T-helper 1 cell treated with Interleukin-12 subunit alpha and Interleukin-12 subunit beta and Interleukin-4 antibody, amounts not matched to agents 30 μg/mL and 1 μg/mL, for 36 hours (primary cell): ENCODE measurements around the gene RPRML.

Experiments used
- H3K27ac Mint-ChIP-seq: one replicate; pipeline ENCODE4 v1.8.0; 2021; ENCODE audit warnings: mild to moderate bottlenecking, mixed read lengths
- H3K27me3 Mint-ChIP-seq: one replicate; pipeline ENCODE4 v1.8.0; 2021; ENCODE audit warnings: low read depth, mixed read lengths
- H3K36me3 Mint-ChIP-seq: one replicate; pipeline ENCODE4 v1.8.0; 2021; ENCODE audit warnings: low read depth, mixed read lengths
- H3K4me1 Mint-ChIP-seq: one replicate; pipeline ENCODE4 v1.8.0; 2021; ENCODE audit warnings: low read depth, mixed read lengths
- H3K4me3 Mint-ChIP-seq: one replicate; pipeline ENCODE4 v1.8.0; 2021; ENCODE audit warnings: mild to moderate bottlenecking, moderate library complexity, mixed read lengths
- H3K9me3 Mint-ChIP-seq: one replicate; pipeline ENCODE4 v1.8.0; 2021; ENCODE audit warnings: mixed read lengths

Gene RPRML

GRCh38 chr17:46984341-46984740, 5.3 kb upstream of the RPRML start:
- H3K27ac Mint-ChIP-seq, result no peak overlapping the region
- peaks cover 27% of the 10 kb centered on the region for H3K27me3 Mint-ChIP-seq
- no peaks in the 10 kb centered on the region for H3K9me3 Mint-ChIP-seq
- H3K36me3 Mint-ChIP-seq, result no peaks in the 10 kb centered on the region
- H3K4me3 Mint-ChIP-seq, result no peak overlapping the region
- no peaks in the 10 kb centered on the region for H3K4me1 Mint-ChIP-seq

GRCh38 chr17:46983782-46984181, 4.7 kb upstream of the RPRML start:
- Mint-ChIP-seq H3K9me3 (no peaks in the 10 kb centered on the region), H3K4me3 (no peak overlapping the region), H3K27ac (no peak overlapping the region), H3K36me3 (no peaks in the 10 kb centered on the region), H3K4me1 (no peaks in the 10 kb centered on the region), H3K27me3 (peaks cover 29% of the 10 kb centered on the region)

GRCh38 chr17:46982577-46982976, 3.5 kb upstream of the RPRML start:
- Mint-ChIP-seq H3K4me3 (no peak overlapping the region), H3K36me3 (no peaks in the 10 kb centered on the region), H3K4me1 (peaks cover 6% of the 10 kb centered on the region), H3K27me3 (peaks cover 38% of the 10 kb centered on the region), H3K27ac (no peak overlapping the region), H3K9me3 (no peaks in the 10 kb centered on the region)

- peaks cover 6% of the 10 kb centered on the region for H3K4me1 Mint-ChIP-seq
- no peak overlapping the region for H3K27ac Mint-ChIP-seq
- no peaks in the 10 kb centered on the region for H3K36me3 Mint-ChIP-seq
- H3K27me3 Mint-ChIP-seq, result peaks cover 58% of the 10 kb centered on the region
- no peaks in the 10 kb centered on the region for H3K9me3 Mint-ChIP-seq
- H3K4me3 Mint-ChIP-seq, result peak overlapping the region; percentile 55
Measured at GRCh38 chr17:46978489-46979146, 435 bp downstream of the RPRML start.

GRCh38 chr17:46977750-46978488, 1.1 kb downstream of the RPRML start:
- Mint-ChIP-seq H3K4me1 (peaks cover 6% of the 10 kb centered on the region), H3K27me3 (peaks cover 58% of the 10 kb centered on the region), H3K27ac (no peak overlapping the region), H3K9me3 (no peaks in the 10 kb centered on the region), H3K4me3 (peak overlapping the region; percentile 55), H3K36me3 (no peaks in the 10 kb centered on the region)

- no peak overlapping the region for H3K4me3 Mint-ChIP-seq
- no peak overlapping the region for H3K27ac Mint-ChIP-seq
- peaks cover 55% of the 10 kb centered on the region for H3K27me3 Mint-ChIP-seq
Measured at GRCh38 chr17:46977348-46977747, 1.7 kb downstream of the RPRML start.

GRCh38 chr17:46976626-46977270, 2.3 kb downstream of the RPRML start:
- Mint-ChIP-seq H3K27me3 (peaks cover 50% of the 10 kb centered on the region), H3K36me3 (no peaks in the 10 kb centered on the region), H3K4me1 (peaks cover 6% of the 10 kb centered on the region), H3K4me3 (no peak overlapping the region), H3K9me3 (no peaks in the 10 kb centered on the region), H3K27ac (no peak overlapping the region)

More at GRCh38 chr17:46977348-46977747, 1.7 kb downstream of the RPRML start:
- Mint-ChIP-seq H3K9me3 (no peaks in the 10 kb centered on the region), H3K4me1 (peaks cover 6% of the 10 kb centered on the region), H3K36me3 (no peaks in the 10 kb centered on the region)

- H3K4me1 Mint-ChIP-seq, result peaks cover 6% of the 10 kb centered on the region
- no peak overlapping the region for H3K27ac Mint-ChIP-seq
- H3K27me3 Mint-ChIP-seq, result peaks cover 40% of the 10 kb centered on the region
- H3K36me3 Mint-ChIP-seq, result no peaks in the 10 kb centered on the region
- no peak overlapping the region for H3K4me3 Mint-ChIP-seq
- no peaks in the 10 kb centered on the region for H3K9me3 Mint-ChIP-seq
Measured at GRCh38 chr17:46975287-46975686, 3.8 kb downstream of the RPRML start.

- Mint-ChIP-seq H3K27ac (no peak overlapping the region), H3K4me3 (no peak overlapping the region), H3K27me3 (peaks cover 30% of the 10 kb centered on the region), H3K4me1 (peaks cover 6% of the 10 kb centered on the region), H3K36me3 (no peaks in the 10 kb centered on the region), H3K9me3 (no peaks in the 10 kb centered on the region)
Measured at GRCh38 chr17:46974086-46974485, 5.0 kb downstream of the RPRML start.

- H3K4me3 Mint-ChIP-seq, result no peak overlapping the region
- H3K36me3 Mint-ChIP-seq, result no peaks in the 10 kb centered on the region
- H3K4me1 Mint-ChIP-seq, result no peaks in the 10 kb centered on the region
- no peak overlapping the region for H3K27ac Mint-ChIP-seq
- no peaks in the 10 kb centered on the region for H3K9me3 Mint-ChIP-seq
- peaks cover 18% of the 10 kb centered on the region for H3K27me3 Mint-ChIP-seq
Measured at GRCh38 chr17:46972346-46972745, 6.7 kb downstream of the RPRML start.

GRCh38 chr17:46971647-46972300, 7.3 kb downstream of the RPRML start:
- no peaks in the 10 kb centered on the region for H3K36me3 Mint-ChIP-seq
- H3K27me3 Mint-ChIP-seq, result peaks cover 12% of the 10 kb centered on the region
- H3K4me1 Mint-ChIP-seq, result no peaks in the 10 kb centered on the region
- no peaks in the 10 kb centered on the region for H3K9me3 Mint-ChIP-seq
- H3K27ac Mint-ChIP-seq, result no peak overlapping the region
- no peak overlapping the region for H3K4me3 Mint-ChIP-seq

GRCh38 chr17:46968896-46969295, 10.2 kb downstream of the RPRML start:
- no peaks in the 10 kb centered on the region for H3K4me1 Mint-ChIP-seq
- no peaks in the 10 kb centered on the region for H3K9me3 Mint-ChIP-seq
- H3K4me3 Mint-ChIP-seq, result no peak overlapping the region
- H3K27ac Mint-ChIP-seq, result no peak overlapping the region
- H3K27me3 Mint-ChIP-seq, result peaks cover under 1% of the 10 kb centered on the region
- no peaks in the 10 kb centered on the region for H3K36me3 Mint-ChIP-seq

GRCh38 chr17:46968224-46968834, 10.7 kb downstream of the RPRML start:
- Mint-ChIP-seq H3K36me3 (no peaks in the 10 kb centered on the region), H3K4me3 (no peak overlapping the region), H3K27me3 (no peaks in the 10 kb centered on the region), H3K4me1 (no peaks in the 10 kb centered on the region), H3K27ac (no peak overlapping the region), H3K9me3 (no peaks in the 10 kb centered on the region)
